Endothelial cell (in vitro differentiated cells): ENCODE measurements around the gene LRRC75B. TPM values are rescaled to one million over a fixed set of nuclear protein-coding genes. Genes with fewer than 3 reads are reported as not detected.
"Not testable (repeated sequence)": the region's sequence is repeated elsewhere in the genome, so short reads cannot be mapped to it uniquely, and the experiment has no call there.

Experiments
- DNase-seq: peaks from one replicate; pipeline ENCODE4 v3.0.0; 2021; ENCODE audit warnings: low spot score
- H3K27ac Mint-ChIP-seq: one replicate; pipeline ENCODE4 v1.8.0; 2021; ENCODE audit warnings: mixed read lengths, inconsistent platforms; ENCODE audit not compliant: unreplicated experiment
- H3K27me3 Mint-ChIP-seq: one replicate; pipeline ENCODE4 v1.8.0; 2021; ENCODE audit warnings: mild to moderate bottlenecking, moderate library complexity, mixed read lengths, inconsistent platforms; ENCODE audit not compliant: unreplicated experiment
- H3K36me3 Mint-ChIP-seq: one replicate; pipeline ENCODE4 v1.8.0; 2021; ENCODE audit warnings: mild to moderate bottlenecking, low read depth, mixed read lengths, inconsistent platforms; ENCODE audit not compliant: unreplicated experiment
- H3K4me1 Mint-ChIP-seq: one replicate; pipeline ENCODE4 v1.8.0; 2021; ENCODE audit warnings: mild to moderate bottlenecking, mixed read lengths, inconsistent platforms; ENCODE audit not compliant: unreplicated experiment
- H3K4me3 Mint-ChIP-seq: one replicate; pipeline ENCODE4 v1.8.0; 2021; ENCODE audit warnings: mild to moderate bottlenecking, mixed read lengths, inconsistent platforms; ENCODE audit not compliant: unreplicated experiment
- H3K9me3 Mint-ChIP-seq: one replicate; pipeline ENCODE4 v1.8.0; 2021; ENCODE audit warnings: mixed read lengths, inconsistent platforms; ENCODE audit not compliant: unreplicated experiment
- CTCF ChIP-seq: fragments of 200-600 bp; sonication (generic); IDR thresholded peaks from one replicate; pipeline ENCODE4 v1.5.0; 2021; ENCODE audit warnings: antibody characterized with exemption; ENCODE audit not compliant: unreplicated experiment
- total RNA-seq: library from RNA; stranded (reverse); fragmentation: NEBNext Ultra II Directional; extraction: Animal tissue kit (Norgen Biotek cat#: 25700); gene quantifications from one replicate; pipeline ENCODE4 v1.2.1, GENCODE V29; 2021; ENCODE audit not compliant: unreplicated experiment

Gene LRRC75B
- total RNA-seq, 1 donor from 2014 or later = 26.9 TPM

DNA sequence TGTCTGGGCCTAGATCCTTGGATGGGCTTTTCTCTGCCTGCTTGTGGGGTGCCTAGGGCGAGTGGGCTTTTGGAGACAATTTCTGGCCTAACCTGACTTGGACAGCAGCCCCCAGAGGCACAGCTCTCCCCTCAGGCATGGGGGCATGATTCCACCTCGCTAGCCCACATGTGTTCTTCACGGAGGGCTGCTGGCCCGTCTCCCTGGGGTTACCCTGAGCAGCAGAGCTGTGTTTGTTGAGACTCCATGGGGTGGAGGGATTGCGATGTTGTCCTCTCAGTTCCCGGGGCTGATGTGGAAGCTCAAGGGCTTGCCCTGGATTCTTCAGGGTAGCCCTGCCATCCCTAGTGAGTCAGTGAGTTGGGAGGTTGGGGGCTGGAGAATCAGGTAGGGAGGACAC lies 2.4 kb upstream of the LRRC75B start:
- no peaks in the 10 kb centered on the region for H3K9me3 Mint-ChIP-seq
- H3K27ac Mint-ChIP-seq = no peak overlapping the region
- TF ChIP-seq CTCF = no peak
- H3K27me3 Mint-ChIP-seq = peaks cover 7% of the 10 kb centered on the region
- no peak for DNase-seq
- H3K36me3 Mint-ChIP-seq = no peaks in the 10 kb centered on the region
- no peaks in the 10 kb centered on the region for H3K4me1 Mint-ChIP-seq
- H3K4me3 Mint-ChIP-seq = no peak overlapping the region

GRCh38 chr22:24594569-24595120 lies 1.8 kb upstream of the LRRC75B start:
- H3K27me3 Mint-ChIP-seq = peaks cover 7% of the 10 kb centered on the region
- no peak for DNase-seq
- H3K27ac Mint-ChIP-seq = no peak overlapping the region
- no peaks in the 10 kb centered on the region for H3K36me3 Mint-ChIP-seq
- no peaks in the 10 kb centered on the region for H3K9me3 Mint-ChIP-seq
- no peak for TF ChIP-seq CTCF
- H3K4me3 Mint-ChIP-seq = no peak overlapping the region
- no peaks in the 10 kb centered on the region for H3K4me1 Mint-ChIP-seq

- Mint-ChIP-seq H3K27me3 (peaks cover 7% of the 10 kb centered on the region), H3K4me3 (no peak overlapping the region), H3K27ac (no peak overlapping the region), H3K9me3 (no peaks in the 10 kb centered on the region), H3K4me1 (no peaks in the 10 kb centered on the region), H3K36me3 (no peaks in the 10 kb centered on the region)
- DNase-seq = no peak
- no peak for TF ChIP-seq CTCF
These were observed 1.1 kb upstream of the LRRC75B start for GRCh38 chr22:24593836-24594568.

DNA sequence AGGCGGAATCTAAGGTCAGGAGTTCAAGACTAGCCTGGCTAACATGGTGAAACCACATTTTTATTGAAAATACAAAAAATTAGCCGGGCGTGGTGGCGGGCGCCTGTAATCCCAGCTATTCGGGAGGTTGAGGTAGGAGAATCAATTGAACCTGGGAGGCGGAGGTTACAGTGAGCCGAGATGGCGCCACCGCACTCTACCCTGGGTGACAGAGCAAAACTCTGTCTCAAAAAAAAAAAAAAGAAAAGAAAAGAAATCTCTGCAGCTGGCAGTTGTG lies 624 bp upstream of the LRRC75B start:
- Mint-ChIP-seq H3K4me3 (peak overlapping the region; percentile 89), H3K27ac (peak overlapping the region; percentile 70)
- not testable (repeated sequence) for H3K36me3 Mint-ChIP-seq, H3K9me3 Mint-ChIP-seq, DNase-seq, H3K4me1 Mint-ChIP-seq, H3K27me3 Mint-ChIP-seq

DNA sequence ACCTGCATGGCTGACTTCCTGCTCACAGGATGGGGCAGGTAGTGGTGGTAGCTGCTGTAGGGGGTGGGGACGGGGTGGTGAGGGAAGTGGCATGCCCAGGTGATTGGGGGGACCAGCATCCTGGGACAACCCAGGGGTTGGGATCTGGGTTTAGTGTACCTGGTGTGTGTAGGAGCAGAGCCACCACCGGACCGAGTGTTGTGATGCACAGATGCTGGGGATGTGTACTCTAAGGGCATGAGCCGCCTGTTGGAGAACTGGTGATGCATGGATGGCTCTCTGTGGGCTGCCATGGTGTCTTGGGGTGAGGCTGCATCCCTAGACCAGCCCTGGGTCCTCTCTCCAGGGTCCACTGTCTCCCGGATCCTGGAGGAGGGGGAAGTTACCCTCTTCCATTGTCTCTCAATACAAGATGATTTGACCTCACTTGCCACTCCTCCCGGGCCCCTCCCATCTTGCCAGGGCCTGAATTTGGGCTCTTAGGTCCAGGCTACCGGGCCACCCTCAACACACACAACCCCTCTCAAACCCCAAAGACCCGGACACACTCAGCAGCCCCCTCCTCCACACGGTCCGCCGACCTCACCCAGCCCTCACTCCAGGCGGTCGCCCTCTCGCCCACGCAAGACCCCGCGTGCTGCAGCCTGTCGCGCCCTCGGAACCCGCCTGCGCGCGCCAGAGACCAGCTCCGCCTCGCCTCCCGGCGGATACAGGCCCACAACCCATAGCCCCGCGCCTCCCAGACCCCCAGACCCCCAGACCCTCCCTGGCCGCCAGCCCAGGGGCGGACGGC lies 619 bp downstream of the LRRC75B start:
- peak overlapping the region; percentile 80 for H3K27ac Mint-ChIP-seq
- no peaks in the 10 kb centered on the region for H3K9me3 Mint-ChIP-seq
- peak overlapping the region; percentile 98 for H3K4me3 Mint-ChIP-seq
- no peaks in the 10 kb centered on the region for H3K4me1 Mint-ChIP-seq
- no peak for TF ChIP-seq CTCF
- DNase-seq = no peak
- H3K36me3 Mint-ChIP-seq = no peaks in the 10 kb centered on the region
- peaks cover 7% of the 10 kb centered on the region for H3K27me3 Mint-ChIP-seq
